Measurements from ENCODE around the gene IARS2. TPM values are rescaled to one million over a fixed set of nuclear protein-coding genes. Genes with fewer than 3 reads are reported as not detected.

Gene IARS2
- total RNA-seq, 1 donor from 2014 or later: 48.9 TPM

GRCh38 chr1:220135755-220136154, 41.8 kb downstream of the IARS2 start:
- TF ChIP-seq CTCF (IDR thresholded peaks at IDR 0.05): no peak

GRCh38 chr1:220137019-220137786, 43.3 kb downstream of the IARS2 start:
- Histone ChIP-seq H3K4me1 (peaks cover 6% of the 10 kb centered on the region), H3K4me3 (no peak overlapping the region), H3K27ac (peak overlapping the region; percentile 68), H3K9me3 (no peaks in the 10 kb centered on the region), H3K36me3 (peaks cover 88% of the 10 kb centered on the region), H3K27me3 (no peaks in the 10 kb centered on the region)
- ATAC-seq (peak; percentile 84), DNase-seq (no peak)
- no peak for TF ChIP-seq CTCF (IDR thresholded peaks at IDR 0.05)
- intact Hi-C loops (cut with DNase I): no loop called here

More at GRCh38 chr1:220135755-220136154, 41.8 kb downstream of the IARS2 start:
- Histone ChIP-seq H3K4me1 (peaks cover 6% of the 10 kb centered on the region), H3K27ac (no peak overlapping the region), H3K36me3 (peaks cover 75% of the 10 kb centered on the region), H3K27me3 (no peaks in the 10 kb centered on the region), H3K9me3 (no peaks in the 10 kb centered on the region), H3K4me3 (no peak overlapping the region)
- ATAC-seq (no peak), DNase-seq (no peak)
- intact Hi-C loops (cut with DNase I): no loop called here

GRCh38 chr1:220139966-220140365, 46.0 kb downstream of the IARS2 start:
- Histone ChIP-seq H3K27ac (no peak overlapping the region), H3K36me3 (peaks cover 71% of the 10 kb centered on the region), H3K4me1 (peaks cover 6% of the 10 kb centered on the region), H3K4me3 (no peak overlapping the region), H3K27me3 (no peaks in the 10 kb centered on the region), H3K9me3 (no peaks in the 10 kb centered on the region)
- intact Hi-C loops (cut with DNase I): no loop called here
- ATAC-seq (no peak), DNase-seq (no peak)
- no peak for TF ChIP-seq CTCF (IDR thresholded peaks at IDR 0.05)

- no peak for DNase-seq
- TF ChIP-seq CTCF (IDR thresholded peaks at IDR 0.05): no peak
- Histone ChIP-seq H3K4me3 (no peak overlapping the region), H3K4me1 (no peaks in the 10 kb centered on the region), H3K27ac (no peak overlapping the region), H3K27me3 (no peaks in the 10 kb centered on the region), H3K36me3 (peaks cover 65% of the 10 kb centered on the region), H3K9me3 (no peaks in the 10 kb centered on the region)
- ATAC-seq: no peak
- intact Hi-C loops (cut with DNase I): no loop called here
Observed at GRCh38 chr1:220144051-220144450, 50.1 kb downstream of the IARS2 start.

GRCh38 chr1:220149742-220150141, 55.8 kb downstream of the IARS2 start:
- no peak for TF ChIP-seq CTCF (IDR thresholded peaks at IDR 0.05)
- H3K36me3 ChIP-seq: peaks cover 56% of the 10 kb centered on the region
- no peak overlapping the region for H3K4me3 ChIP-seq
- DNase-seq: no peak
- H3K27ac ChIP-seq: no peak overlapping the region
- intact Hi-C loops (cut with DNase I): no loop called here
- H3K27me3 ChIP-seq: no peaks in the 10 kb centered on the region
- no peak for ATAC-seq
- H3K4me1 ChIP-seq: no peaks in the 10 kb centered on the region
- no peaks in the 10 kb centered on the region for H3K9me3 ChIP-seq

Data from upper lobe of right lung (tissue), 1 donor.